HG02973 (cell line): Measurements from ENCODE around the gene GFPT2.

Experiments
- ATAC-seq: cut with Tn5 transposase; IDR thresholded peaks from one replicate; pipeline ENCODE4 v1.9.1; 2021; ENCODE audit warnings: moderate library complexity; ENCODE audit not compliant: unreplicated experiment

GFPT2 gene

DNA sequence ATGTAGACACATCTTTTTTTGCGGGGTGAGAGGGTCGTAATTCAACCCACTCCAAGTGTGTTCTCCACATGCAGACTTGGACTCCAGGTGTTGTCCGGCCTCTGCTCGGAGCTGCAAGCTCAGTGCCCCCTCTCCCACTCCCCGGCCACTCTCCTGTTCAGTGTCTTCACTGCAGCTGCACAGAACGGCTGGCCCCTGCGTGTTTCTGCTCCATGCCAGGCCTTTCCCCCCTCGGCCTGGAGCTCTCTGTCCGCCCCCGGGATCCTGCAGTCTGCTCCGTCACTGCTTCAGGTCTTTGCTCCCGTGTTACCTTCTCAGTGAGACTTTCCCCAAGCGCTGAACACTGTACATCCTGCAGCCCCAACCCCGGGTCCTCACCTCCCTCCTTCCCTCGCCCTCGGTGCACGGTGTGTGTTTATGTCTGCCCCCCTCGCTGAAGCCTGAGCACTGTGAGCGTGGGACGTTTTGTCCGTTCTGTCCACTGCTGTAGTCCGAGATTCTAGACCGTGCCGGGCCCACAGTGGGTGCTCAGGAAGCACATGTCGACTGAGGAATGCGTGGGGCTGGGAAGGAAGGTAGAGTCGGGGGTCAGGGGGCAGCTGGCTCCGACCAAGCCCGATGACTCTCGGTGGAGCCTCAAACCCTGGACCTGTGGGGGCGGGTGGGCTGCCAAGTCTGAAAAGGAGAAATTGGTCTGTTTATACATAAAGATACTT lies 26.4 kb upstream of the GFPT2 start:
- ATAC-seq, result no peak

DNA sequence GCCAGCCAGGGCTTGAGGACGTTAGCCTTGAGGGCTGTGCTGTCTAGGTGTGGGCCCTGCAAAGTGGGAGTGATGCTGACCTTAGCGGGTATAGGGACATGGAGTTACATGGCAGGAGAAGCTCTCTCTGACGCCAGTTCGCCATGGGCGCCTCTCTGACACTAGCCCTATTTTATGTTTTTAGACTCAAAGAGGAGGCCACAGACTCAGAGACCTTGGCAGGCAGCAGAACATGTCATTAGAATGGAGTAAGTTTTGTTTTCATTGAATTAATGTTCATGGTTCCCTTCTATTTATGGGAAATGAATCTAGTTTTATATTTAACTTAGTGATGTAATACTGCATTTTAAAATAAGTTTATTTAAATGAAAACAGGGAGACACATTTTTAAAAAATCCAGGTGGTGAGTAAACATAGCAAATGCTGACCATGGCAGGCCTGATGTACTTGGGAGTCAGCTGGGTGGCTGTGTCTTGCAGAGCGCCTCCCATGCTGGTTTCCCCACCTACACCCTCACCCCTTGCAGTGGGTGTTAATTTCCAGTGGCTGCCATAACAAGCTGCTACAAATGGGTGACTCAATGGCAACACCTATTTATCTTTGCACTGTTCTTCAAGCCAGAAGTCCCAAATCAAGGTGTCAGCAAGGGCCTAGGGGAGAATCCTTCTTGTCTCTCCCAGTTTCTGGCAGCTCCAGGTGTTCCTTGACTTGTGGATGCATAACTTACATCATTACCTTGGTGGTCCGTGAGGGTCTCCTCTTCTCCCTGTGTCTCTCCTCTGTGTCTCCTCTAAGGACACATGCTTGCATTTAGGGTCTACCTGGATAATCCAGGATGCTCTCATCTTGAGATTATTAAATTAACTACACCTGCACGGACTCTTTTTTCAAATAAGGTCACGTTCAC lies 25.6 kb upstream of the GFPT2 start:
- no peak for ATAC-seq

DNA sequence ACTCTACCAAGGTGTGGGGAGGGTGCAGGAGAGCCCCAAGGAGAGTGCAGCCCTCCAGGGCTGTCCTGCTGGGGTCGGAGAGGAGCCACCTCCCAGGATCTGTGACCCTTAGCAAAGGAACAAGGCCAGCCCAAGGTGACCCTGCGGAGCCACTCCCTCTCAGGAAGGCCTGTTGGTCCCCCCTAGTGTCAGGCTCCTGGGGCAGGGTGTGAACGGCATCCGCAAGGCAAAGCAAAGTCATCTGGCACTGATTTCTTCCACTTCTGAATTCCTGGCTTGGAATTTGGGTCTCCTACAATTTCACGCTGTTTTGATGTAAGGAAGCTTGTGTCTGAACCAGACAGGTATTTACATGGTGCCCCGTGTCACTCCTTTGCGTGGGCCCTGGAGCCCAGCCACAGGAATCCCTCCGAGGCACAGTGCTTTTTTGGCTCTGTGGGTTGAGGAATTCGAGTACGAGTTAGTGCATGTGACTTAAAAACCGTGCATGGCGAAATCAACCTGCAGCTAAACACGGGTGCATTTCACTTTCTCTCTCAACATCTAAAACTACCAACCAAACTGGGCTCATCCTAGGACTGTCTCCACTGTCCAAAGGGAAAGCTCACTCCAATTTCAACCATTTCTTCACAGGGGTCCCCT lies 24.5 kb upstream of the GFPT2 start:
- no peak for ATAC-seq

DNA sequence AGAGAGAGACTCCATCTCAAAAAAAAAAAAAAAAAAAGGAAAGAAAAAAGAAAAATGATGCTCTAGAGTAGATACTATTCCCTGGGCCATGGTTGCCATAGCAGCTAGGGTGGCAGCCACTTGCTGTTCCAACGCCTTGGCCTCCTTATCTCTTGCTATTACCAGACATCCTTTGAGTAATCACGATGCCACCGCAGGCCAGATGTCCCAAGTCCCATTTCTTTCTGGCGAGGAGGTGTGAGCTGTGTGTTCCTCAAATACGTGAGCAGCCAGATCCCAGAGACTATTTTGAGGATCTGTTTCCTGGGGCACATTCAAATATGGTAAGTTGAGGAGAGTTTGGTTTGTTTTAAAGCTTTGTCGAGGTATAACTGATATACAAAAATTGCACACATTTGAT lies 23.4 kb upstream of the GFPT2 start:
- ATAC-seq, result no peak

DNA sequence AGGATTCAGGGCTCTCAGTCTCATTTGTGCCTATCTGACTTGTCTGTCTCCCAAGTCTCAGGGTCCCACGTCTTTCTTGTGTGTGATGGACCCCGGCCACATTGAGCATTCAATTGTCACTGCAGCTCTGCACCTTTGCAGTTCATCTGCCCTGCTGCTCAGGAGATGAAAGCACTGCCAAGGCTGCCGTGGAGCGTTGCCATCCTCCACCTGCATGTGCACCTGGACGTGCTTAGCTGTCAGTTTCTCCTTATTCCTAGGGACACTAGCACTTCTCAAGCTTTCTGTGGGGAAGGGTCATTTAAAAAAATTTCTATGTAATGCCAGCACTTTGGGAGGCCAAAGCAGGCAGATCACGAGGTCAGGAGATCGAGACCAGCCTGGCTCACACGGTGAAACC lies 22.8 kb upstream of the GFPT2 start:
- ATAC-seq, result no peak

DNA sequence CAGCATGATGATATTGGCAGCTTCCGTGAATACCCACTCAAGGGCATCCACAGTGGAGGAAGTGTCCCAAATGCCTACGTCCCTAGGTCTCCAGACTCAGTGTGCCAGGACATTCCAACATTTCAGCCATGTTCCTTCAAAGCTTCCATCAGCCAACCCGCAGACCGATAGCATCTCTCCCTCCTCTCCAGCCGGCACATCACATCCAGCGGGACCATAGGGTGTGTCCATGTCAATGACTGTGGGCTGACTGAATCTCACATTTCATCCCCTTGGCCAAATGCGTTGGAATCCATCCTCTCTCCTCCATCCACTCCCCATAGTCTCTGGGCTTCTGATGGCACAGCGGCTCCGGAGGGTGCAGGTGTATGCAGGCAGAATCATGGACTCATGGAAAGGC lies 22.2 kb upstream of the GFPT2 start:
- no peak for ATAC-seq

DNA sequence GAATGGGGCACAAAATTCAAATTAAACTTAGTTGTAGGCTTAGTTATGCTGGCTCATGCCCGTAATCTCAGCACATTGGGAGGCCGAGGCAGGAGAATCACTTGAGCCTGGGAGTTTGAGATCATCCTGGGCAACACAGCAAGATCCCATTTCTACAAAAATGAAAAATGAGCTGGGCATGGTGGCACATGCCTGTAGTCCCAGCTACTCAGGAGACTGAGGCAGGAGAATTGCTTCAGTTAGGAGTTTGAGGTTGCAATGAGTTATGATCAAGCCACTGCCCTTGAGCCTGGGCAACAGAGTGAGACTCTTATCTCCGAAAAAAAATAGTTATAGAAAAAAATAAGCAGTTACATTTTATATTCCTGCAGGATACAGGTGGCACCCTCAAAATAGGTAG lies 20.7 kb upstream of the GFPT2 start:
- no peak for ATAC-seq

GRCh38 chr5:180373454-180373853 lies 20.3 kb upstream of the GFPT2 start:
- no peak for ATAC-seq

DNA sequence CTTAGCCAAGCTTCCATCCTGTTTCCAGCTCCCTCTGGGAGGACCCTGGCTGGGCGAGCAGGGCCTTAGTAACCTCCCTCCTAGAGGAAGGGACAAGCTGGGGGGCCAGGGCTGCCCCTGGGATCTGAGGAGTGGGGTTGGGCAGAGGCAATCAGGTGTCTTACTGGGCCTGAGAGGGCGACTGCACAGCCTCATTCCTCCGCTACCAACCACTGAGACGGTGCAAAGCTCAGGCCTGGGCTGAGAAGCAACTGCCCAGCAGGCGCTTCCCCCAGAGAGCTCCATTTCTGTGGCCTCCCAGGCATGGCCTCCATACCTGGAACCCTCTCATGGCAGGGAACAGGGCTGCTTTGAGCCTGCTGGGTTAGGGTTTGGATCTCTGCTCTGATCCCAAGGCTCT lies 18.8 kb upstream of the GFPT2 start:
- no peak for ATAC-seq

GRCh38 chr5:180370861-180371641 lies 17.9 kb upstream of the GFPT2 start:
- no peak for ATAC-seq

DNA sequence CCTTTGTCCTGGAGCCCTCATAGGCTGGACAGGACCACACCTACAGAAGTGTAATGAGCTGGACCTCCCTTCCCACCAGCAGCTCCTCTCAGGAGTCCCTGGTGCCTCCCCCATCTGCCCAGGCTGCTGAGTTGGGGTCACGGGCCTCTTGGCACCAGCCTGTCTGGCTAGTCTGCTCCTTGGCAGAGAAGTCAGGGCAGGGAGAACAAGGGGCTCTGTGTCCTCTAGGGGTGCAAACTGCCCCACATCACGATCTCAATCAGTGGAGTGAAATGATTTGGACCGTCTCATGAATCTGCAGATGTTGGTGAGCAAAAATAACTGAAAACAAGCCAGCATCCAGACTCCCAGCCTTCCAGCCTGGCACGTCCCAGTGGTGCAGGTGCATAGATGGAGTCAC lies 14.9 kb upstream of the GFPT2 start:
- ATAC-seq, result no peak

DNA sequence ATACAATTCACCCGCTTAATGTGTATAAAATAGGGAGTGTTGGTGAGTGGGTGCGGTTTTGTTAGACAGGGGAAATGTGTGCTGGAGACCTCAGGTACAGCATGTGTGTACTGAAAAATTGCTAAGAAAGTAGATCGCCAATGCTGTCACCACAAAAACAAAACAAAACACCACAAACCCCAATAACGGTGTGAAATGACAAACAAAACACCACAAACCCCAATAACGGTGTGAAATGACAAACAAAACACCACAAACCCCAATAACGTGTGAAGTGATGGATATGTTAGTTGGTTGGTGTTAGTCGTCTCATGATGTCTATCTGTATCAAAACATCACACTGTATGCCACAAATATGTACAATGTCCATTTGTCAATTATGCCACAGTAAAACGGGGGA lies 14.2 kb upstream of the GFPT2 start:
- no peak for ATAC-seq

DNA sequence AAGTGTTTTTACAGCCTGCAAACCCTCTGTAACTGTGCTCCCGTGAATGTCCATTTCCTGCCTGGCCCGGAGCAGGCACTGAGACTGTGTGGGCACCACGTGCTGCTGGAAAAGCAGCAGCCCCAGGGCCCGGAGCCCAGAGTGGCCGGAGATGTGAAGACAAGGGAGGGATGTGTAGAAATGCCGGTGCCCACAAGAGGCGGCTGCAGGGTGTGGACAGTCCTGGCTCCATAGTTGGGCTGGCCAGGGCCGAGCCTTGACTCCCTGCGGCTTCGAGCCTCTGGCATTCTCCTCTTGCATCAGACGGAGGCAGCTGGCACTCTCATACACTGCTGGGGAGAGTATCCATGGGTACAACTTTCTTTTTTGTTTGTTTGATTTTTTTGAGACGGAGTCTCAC lies 13.2 kb upstream of the GFPT2 start:
- no peak for ATAC-seq

GRCh38 chr5:180365829-180366228 lies 12.7 kb upstream of the GFPT2 start:
- ATAC-seq, result no peak

DNA sequence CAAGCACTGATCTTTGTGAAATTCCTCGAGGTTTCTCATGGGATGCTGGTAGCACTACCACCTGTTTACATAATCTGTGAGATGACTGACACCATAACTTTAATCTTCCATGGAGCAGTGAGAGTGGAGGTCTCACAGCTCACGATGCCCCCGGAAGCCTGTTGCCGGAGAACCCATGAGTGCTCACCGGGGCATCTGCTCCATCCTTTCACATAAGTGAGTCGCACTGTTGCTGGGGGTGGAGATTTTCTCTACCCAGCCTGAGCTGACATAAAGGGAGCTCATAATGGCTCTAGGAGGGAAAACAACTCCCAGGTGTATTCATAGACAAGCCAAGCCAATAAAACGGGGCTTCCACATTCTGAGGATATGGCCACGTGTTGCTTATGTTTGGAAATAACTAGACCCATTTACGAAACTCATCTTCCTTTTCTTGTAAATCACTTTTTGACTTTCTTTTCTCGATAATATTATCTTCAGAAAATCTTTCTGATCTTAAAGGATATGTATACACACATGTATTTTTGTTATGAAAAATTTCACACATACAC lies 11.2 kb upstream of the GFPT2 start:
- ATAC-seq, result no peak

- no peak for ATAC-seq
These were observed 7.2 kb upstream of the GFPT2 start for GRCh38 chr5:180360078-180360957.

DNA sequence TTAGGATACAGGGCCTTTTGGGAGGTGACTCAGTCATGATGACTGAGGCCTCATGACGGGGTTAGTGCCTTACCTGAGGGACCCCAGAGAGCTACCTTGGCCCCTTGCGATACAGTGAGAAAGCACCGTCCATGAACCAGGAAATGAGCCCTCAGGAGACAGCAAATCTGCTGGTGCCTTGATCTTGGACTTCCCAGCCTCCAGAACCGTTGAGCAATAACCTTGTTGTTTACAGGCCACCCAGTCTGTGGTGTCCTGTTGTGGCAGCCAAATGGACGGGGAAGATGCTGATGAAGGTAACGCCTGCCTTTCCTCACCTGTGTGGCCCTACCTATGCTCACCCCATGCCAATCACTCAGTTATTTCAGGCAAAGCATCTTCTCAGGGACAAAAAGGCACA lies 5.6 kb upstream of the GFPT2 start:
- ATAC-seq, result no peak

DNA sequence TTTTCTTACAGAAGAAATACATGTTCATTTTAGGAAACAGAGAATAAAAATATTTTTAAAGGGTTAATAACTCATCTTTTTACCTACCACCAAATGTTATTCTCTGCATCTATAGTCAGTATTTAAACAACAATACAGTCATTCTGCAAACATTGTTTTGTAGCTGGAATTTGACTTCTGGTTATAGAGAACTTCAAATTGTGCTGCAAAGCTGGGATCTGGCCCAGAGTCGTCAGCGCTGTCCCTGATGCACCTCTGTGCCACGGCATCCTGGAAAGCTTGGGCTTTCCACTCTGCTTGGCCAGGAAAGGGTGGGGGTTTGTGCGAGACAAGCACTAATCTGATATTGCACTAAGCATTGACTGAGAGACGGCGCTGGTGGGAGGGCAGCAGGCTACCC lies 5.0 kb upstream of the GFPT2 start:
- no peak for ATAC-seq

DNA sequence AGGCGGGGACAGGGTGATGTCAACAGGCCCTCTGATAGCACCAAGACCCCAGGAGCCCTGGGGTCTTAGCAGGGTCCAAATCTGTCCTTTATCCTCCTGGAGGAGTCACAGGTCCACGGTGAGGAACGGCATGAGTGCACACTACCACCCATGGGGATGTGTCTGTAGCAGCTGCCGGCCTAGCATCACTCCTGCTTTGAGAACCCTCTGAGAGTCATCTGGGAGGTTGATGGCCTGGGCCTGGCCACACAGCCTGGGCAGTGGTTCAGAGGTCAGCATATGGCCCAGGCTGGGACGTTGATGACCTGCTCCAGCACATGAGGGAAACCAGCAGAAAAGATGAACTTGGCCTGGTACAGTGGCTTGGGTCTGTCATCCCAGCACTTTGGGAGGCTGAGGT lies 1.8 kb upstream of the GFPT2 start:
- no peak for ATAC-seq

GRCh38 chr5:180353980-180354452 lies 880 bp upstream of the GFPT2 start:
- ATAC-seq, result no peak
